HCT116 (cell line): Measurements from ENCODE around the gene PSORS1C1. TPM values are rescaled to one million over a fixed set of nuclear protein-coding genes. Genes with fewer than 3 reads are reported as not detected.

Experiments
- CBX3 ChIP-seq: IDR thresholded peaks from 2 replicates; pipeline ENCODE4 v1.6.1; 2012; ENCODE audit warnings: low read depth
- CTCF ChIP-seq, 3 experiments: fragments of 200-600 bp in 1 of 3; sonication (generic) in 1 of 3; IDR thresholded peaks in 2 of 3; conservative IDR thresholded peaks in 1 of 3; 2 replicates each; pipeline ENCODE4 v1.5.1; 2012 to 2017; ENCODE audit warnings: low read depth in 2 of 3, low read length in 2 of 3, antibody characterized with exemption in 1 of 3, borderline replicate concordance in 1 of 3, control low read depth in 1 of 3, mild to moderate bottlenecking in 1 of 3, mixed read lengths in 1 of 3, mixed run types in 1 of 3, moderate library complexity in 1 of 3; ENCODE audit not compliant: insufficient read depth in 1 of 3
- EZH2phosphoT487 ChIP-seq: fragments of 200-600 bp; IDR thresholded peaks from 2 replicates; pipeline ENCODE4 v1.6.1; 2018; ENCODE audit warnings: antibody characterized with exemption, borderline replicate concordance
- JUND ChIP-seq: IDR thresholded peaks from 2 replicates; pipeline ENCODE4 v1.6.1; 2012
- MAX ChIP-seq: IDR thresholded peaks from 2 replicates; pipeline ENCODE4 v1.6.1; 2012
- REST ChIP-seq: IDR thresholded peaks from 2 replicates; pipeline ENCODE4 v1.6.1; 2012; ENCODE audit warnings: low read depth
- YY1 ChIP-seq: IDR thresholded peaks from 2 replicates; pipeline ENCODE4 v1.6.1; 2011; ENCODE audit warnings: low read length, low read depth, moderate library complexity, mild to moderate bottlenecking; ENCODE audit not compliant: insufficient replicate concordance; ENCODE audit errors: extremely low read depth
- total RNA-seq: library from RNA; stranded (reverse); gene quantifications from one replicate; pipeline ENCODE4 v1.2.1, GENCODE V29; 2021; ENCODE audit not compliant: unreplicated experiment

PSORS1C1 gene
- total RNA-seq, 1 experiment from 2014 or later, result 9.8 TPM

GRCh38 chr6:31122791-31123706, 8.4 kb downstream of the PSORS1C1 start (continued):
- TF ChIP-seq YY1, result peak; percentile 25
- TF ChIP-seq CTCF (IDR thresholded peaks at IDR 0.05 in 2 of 3, conservative IDR thresholded peaks at IDR 0.05 in 1 of 3; ENCODE audit: borderline replicate concordance in 1 of 3, insufficient read depth in 1 of 3, low read depth in 2 of 3, low read length in 2 of 3), result no peak
- peak; percentile 70 for TF ChIP-seq CBX3
- TF ChIP-seq MAX, result peak; percentile 91
- TF ChIP-seq JUND, result no peak
- no peak for TF ChIP-seq REST
- TF ChIP-seq EZH2phosphoT487, result no peak
